ENCODE measurements around the gene NACC2.

NACC2 gene

GRCh38 chr9:136055715-136056545 is 39.2 kb downstream of the NACC2 start:
- no peak for DNase-seq (ENCODE audit: low read depth)

DNA sequence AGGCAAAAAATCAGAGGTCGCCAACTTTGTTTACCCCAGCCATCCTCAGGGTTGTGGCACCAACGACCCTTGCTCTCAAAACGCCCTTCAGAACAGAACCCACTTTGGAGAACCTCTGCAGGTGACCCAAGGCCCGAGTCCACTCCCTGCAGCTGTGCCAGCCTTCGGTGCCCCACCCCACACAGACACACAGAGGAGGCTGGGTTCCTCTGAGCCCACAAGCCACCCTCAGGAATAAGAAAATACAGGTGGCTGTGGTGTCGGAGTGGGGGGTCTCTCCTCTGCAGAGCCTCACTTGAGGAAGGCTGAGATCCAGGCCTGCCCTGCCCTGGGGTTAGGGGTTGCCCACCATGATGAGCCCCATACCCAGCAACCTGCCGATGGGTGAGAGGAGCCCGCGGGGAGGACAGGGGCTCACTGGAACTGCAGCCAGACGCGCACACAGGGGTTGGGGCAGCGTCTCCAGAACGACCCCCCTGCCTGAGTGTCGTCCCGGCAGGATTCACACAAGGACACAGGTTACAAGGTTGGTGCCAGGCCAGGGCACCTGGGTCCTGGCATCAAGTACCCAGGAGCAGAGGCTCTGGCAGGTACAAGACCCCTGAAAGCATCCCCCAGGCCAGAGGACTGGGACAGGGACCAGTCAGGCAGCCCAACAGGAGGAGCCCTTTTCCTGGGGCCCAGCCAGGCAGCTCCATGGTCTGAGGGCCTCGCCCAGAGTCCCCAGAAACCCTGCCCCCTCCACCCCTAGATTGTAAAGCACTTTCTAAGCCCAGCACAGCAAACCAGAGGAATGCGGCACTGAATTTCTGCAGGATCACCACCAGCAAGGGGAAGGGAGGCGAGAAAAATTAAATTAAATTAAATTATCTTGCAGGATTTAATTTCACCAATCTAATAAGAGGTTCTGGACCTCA is 40.0 kb downstream of the NACC2 start:
- DNase-seq (ENCODE audit: low read depth) = no peak

DNA sequence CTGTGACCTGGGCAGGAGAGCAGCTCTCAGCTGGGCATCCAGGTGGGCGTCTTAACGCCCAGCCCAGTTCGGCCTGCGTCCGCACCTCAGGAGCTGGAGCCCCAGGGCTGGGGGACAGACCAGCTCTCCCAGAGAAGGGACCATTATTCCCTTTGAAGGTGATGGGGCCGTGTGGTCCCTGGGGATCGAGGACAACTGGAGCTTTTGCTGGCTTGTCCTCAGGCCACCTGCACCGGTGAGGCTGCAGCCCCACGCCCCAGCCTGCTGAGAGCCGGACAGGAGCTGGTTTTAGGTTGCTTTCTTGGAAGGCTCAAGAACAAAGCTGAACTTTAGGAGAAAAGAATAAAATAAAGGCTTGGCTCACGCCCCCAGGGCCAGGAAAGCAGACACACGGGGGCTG is 40.9 kb downstream of the NACC2 start:
- no peak for DNase-seq (ENCODE audit: low read depth)

DNA sequence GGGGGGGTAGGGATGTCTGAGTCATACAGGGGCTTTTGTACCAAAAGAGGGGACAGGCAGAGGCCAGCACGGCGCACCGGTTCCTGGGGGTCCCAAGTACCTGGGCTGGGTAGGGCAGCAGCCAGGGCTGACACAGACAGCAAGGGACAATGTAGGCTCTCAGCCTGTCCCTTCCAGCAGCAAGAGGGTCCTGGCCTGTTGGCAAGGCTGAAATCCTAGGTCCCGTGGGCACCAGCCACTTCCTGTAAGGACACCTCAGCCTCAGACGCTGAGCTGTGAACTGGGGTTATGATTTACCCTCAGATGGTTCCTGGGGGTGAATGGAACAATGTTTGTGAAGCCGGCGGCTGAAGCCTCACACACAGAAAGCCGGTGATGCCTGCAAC is 41.3 kb downstream of the NACC2 start:
- DNase-seq (ENCODE audit: low read depth) = no peak

DNA sequence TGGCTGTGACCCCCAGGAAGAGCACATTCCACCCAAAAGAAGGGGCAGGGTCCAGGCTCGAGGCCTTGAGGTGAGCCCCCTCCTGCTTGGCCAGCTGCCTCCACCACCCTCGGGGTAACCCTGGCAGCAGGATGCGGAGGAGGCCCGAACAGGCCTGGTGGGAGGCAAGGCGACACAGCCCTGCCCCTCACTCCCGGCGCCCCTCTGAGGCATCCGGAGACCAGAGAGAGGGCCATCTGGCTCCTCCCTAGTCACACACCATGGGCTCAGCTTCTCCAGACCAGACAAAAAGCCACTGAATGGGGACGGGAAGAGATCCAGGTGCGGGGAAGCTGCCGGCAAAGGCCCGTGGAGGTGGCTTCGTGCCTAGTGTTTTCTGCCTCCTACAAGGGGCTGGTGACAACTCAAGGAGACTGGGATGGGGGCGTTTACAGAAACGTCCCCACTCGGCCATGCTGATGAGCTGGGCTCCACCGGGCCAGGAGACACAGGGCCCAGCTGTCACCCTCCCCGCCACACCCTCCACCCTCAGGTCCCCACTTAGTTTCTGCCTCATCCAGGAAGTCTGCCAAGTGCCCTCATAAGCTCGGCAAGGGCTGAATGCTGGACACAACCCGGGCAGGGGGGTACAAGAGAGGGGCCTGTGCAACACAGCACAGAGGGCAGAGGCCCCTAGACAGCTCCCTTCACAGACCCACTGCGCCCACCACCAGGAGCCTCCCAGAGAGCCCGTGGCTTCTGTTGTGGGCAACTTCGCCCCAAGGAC is 41.9 kb downstream of the NACC2 start:
- DNase-seq (ENCODE audit: low read depth) = no peak

- DNase-seq (ENCODE audit: low read depth) = peak; percentile 23
Measured at GRCh38 chr9:136052472-136052880, 42.6 kb downstream of the NACC2 start.

- peak; percentile 52 for DNase-seq (ENCODE audit: low read depth)
Measured at GRCh38 chr9:136051837-136052471, 43.1 kb downstream of the NACC2 start.

DNA sequence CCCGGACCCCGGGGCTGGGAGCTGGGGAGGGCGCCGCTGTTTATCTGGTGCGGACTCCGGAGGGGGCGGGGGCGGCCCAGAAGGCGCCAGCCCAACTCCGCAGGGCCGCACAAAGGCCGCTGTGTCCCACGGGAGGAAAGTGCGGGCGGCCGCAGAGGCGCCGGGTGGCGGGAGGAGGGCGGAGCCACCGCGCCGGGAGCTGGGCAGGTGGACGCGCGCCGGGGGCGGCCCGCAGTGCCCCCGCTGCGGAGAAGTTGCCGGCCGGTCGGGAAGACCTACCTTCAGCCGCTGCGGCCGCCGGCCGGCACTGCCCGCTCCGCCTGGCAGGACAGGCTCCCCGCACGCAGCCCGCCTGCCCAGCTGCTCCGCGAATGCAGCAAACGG is 43.6 kb downstream of the NACC2 start:
- DNase-seq (ENCODE audit: low read depth) = peak; percentile 2

- DNase-seq (ENCODE audit: low read depth) = no peak
Measured at GRCh38 chr9:136050701-136051452, 44.2 kb downstream of the NACC2 start.

GRCh38 chr9:136050266-136050700 is 44.8 kb downstream of the NACC2 start:
- no peak for DNase-seq (ENCODE audit: low read depth)

- no peak for DNase-seq (ENCODE audit: low read depth)
Measured at GRCh38 chr9:136049491-136050265, 45.4 kb downstream of the NACC2 start.

DNA sequence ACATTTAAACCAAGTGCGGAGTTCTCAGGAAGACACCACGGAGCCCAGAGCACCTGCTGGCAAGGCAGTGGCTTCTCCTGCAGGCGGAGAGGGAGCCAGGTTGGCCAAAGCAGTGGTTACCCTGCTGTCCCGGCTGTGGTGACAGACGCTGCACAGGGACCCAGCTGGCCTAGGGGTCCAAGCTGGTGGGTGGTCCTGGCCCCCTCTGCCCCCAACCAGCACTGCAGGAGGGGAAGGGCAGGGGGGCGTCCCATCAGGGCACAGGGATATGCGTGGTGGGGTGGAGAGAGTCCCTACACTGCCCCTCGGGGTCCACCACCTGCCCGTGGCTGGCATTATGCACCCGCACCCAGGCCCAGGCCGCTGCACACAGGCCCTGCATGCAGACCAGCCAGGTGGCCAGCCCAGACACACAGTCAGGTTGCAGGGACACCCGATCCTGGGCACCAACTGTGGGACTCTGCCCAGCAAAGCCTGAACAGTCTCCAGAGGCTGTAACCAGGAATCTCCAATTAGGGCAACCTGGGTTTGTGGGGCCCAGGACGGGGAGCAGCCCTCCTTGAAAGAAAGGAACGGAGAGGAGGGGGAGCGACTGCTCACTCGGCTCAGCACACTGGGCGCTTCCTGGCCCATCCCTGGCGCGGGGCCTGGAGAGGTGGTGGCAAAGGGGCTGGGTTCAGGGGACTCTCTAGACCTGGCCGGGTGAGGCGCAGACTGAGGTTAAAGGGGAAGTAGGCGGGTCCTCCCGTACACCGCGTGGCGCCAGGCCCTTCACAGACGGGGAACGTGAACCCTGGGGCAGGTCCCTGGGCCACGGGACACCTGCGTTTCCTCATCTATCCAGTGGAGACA is 46.3 kb downstream of the NACC2 start:
- DNase-seq (ENCODE audit: low read depth) = no peak

- DNase-seq (ENCODE audit: low read depth) = no peak
Measured at GRCh38 chr9:136047775-136048559, 47.1 kb downstream of the NACC2 start.

- no peak for DNase-seq (ENCODE audit: low read depth)
Measured at GRCh38 chr9:136047076-136047774, 47.9 kb downstream of the NACC2 start.

DNA sequence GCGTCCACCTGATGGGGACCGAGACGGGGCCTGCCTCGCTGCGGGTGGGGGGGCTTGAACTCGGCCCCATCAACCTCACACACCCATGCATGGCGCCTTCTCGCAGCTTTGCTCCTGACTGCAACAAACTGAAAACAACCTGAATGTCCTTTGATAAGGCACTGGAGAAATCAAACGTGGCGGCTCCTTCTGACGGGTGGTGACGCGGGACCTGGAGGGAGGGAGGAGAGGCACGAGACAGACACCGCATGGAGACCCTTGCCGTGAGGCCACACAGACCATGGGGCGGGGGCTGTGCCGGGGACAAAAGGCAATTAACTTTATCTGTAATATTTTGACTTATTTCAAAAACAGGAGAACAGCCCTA is 48.6 kb downstream of the NACC2 start:
- no peak for DNase-seq (ENCODE audit: low read depth)

DNA sequence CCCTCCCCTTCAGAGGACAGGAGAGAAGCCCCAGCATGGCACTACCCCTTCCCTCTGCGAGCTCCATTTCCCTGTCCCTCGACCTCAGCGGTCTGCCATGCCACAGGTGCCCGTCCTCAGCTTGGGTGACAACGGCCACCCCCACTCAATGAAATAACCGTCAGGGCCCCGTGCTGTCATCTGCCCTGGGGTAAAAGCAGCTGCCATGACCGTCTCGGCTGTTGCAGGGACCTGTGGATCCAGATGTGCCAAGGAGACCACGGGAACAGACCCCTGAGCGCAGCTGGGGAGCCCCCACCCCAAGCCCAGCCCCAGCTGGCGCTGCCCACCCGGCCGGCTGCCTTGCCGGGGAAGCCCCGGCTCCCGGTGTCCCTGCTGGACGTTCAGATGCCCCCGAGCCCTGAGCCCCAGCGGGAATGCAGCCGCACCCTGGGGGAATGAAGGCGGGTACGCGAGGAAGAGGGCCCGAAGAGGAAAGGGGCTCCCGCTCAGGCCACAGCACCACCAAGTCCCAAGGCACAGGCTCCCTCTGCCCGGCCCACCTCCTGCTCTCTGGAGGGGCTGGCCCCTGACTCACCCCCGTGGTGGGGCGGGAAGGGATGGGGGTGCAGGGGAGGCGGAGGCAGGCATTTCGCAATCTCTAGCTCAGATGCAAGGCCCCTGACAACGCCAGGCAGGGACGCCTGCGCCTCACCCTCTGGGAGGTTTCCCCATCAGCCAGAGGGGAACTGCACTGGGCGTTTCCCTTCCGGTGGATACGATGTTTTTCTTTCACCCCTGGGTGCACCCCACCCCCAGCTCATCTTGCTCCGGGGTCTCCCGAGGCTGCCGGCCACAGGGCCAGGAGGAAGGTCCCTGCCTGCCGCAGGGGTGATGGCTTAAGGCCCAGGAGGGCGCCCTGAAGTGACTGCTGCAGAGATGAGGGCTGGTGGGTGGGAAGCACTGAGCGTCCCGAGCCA is 49.2 kb downstream of the NACC2 start:
- no peak for DNase-seq (ENCODE audit: low read depth)

All from HS-27A (cell line).